Activated CD8-positive, alpha-beta memory T cell treated with anti-CD3 and anti-CD28 coated beads for 36 hours (primary cell): ENCODE data around the gene RUSF1. TPM values are rescaled to one million over a fixed set of nuclear protein-coding genes. Genes with fewer than 3 reads are reported as not detected.
"Not testable (repeated sequence)": the region's sequence is repeated elsewhere in the genome, so short reads cannot be mapped to it uniquely, and the experiment has no call there.

Source experiments
- CTCF ChIA-PET: fragments of 350-600 bp; sonication (Branson Sonifier 250); formaldehyde crosslinking; loops from one replicate; lab custom pipeline; 2021; ENCODE audit warnings: antibody characterized with exemption; lab: Charles Lee
- POLR2A ChIA-PET: fragments of 350-600 bp; sonication (Branson Sonifier 250); formaldehyde crosslinking; loops from one replicate; lab custom pipeline; 2021; ENCODE audit warnings: antibody characterized with exemption; lab: Charles Lee
- total RNA-seq, 2 experiments: library from RNA; stranded (reverse); gene quantifications; one replicate each; pipeline ENCODE4 v1.2.3, GENCODE V29; 2021

RUSF1 gene
- total RNA-seq, 2 experiments from 2014 or later = 40.8 to 45.6 TPM

- ChIA-PET CTCF (no interaction called here), POLR2A (no interaction called here)
Observed at GRCh38 chr16:31519759-31520431, 11.7 kb upstream of the RUSF1 start.

GRCh38 chr16:31517800-31518402, 9.7 kb upstream of the RUSF1 start:
- ChIA-PET POLR2A (no interaction called here), CTCF (no interaction called here)

- ChIA-PET CTCF (no interaction called here), POLR2A (no interaction called here)
Observed at GRCh38 chr16:31513884-31514283, 5.7 kb upstream of the RUSF1 start.

GRCh38 chr16:31513126-31513525, 4.9 kb upstream of the RUSF1 start:
- ChIA-PET POLR2A (no interaction called here), CTCF (no interaction called here)

- CTCF ChIA-PET = interaction anchor here (0.9 to 1.3 kb wide), 2 partner anchors 48 to 206 kb away, joined by 3 to 6 read pairs; no protein-coding TSS in a partner anchor
- POLR2A ChIA-PET = interaction anchor here (0.7 to 2.5 kb wide), 3 partner anchors 20 to 365 kb away, joined by 3 to 11 read pairs (median 4); partner anchors contain the start of genes ARMC5 and ZNF267
Observed at GRCh38 chr16:31508706-31509195, 560 bp upstream of the RUSF1 start.

- CTCF ChIA-PET = interaction anchor here (1.3 kb wide), 1 partner anchor 207 kb away, joined by 6 read pairs; no protein-coding TSS in a partner anchor
Observed at GRCh38 chr16:31507617-31507928, 618 bp downstream of the RUSF1 start.

GRCh38 chr16:31505483-31505882, 2.7 kb downstream of the RUSF1 start:
- CTCF ChIA-PET = no interaction called here
- POLR2A ChIA-PET = no interaction called here

More at GRCh38 chr16:31507617-31507928, 618 bp downstream of the RUSF1 start:
- POLR2A ChIA-PET = interaction anchor here (0.6 to 2.5 kb wide), 6 partner anchors 9 to 328 kb away, joined by 3 to 11 read pairs (median 3); partner anchors contain the start of genes ARMC5 and FUS

GRCh38 chr16:31504159-31504558, 4.0 kb downstream of the RUSF1 start:
- CTCF ChIA-PET = no interaction called here

GRCh38 chr16:31503555-31503954, 4.6 kb downstream of the RUSF1 start:
- CTCF ChIA-PET, POLR2A ChIA-PET: not testable (repeated sequence)

More at GRCh38 chr16:31504159-31504558, 4.0 kb downstream of the RUSF1 start:
- POLR2A ChIA-PET = no interaction called here

GRCh38 chr16:31502981-31503380, 5.2 kb downstream of the RUSF1 start:
- ChIA-PET CTCF (interaction anchor here (1.0 kb wide), 1 partner anchor 8 kb away, joined by 3 read pairs; no protein-coding TSS in a partner anchor), POLR2A (no interaction called here)

GRCh38 chr16:31501966-31502348, 6.2 kb downstream of the RUSF1 start:
- ChIA-PET POLR2A (no interaction called here), CTCF (interaction anchor here (1.0 kb wide), 1 partner anchor 9 kb away, joined by 3 read pairs; no protein-coding TSS in a partner anchor)

- POLR2A ChIA-PET = interaction anchor here (1.1 kb wide), 1 partner anchor 12 kb away, joined by 4 read pairs; no protein-coding TSS in a partner anchor
- CTCF ChIA-PET = no interaction called here
Observed at GRCh38 chr16:31501226-31501965, 6.8 kb downstream of the RUSF1 start.

- POLR2A ChIA-PET = interaction anchor here (1.1 kb wide), 1 partner anchor 10 kb away, joined by 4 read pairs; no protein-coding TSS in a partner anchor
- CTCF ChIA-PET = no interaction called here
Observed at GRCh38 chr16:31499928-31500327, 8.3 kb downstream of the RUSF1 start.

GRCh38 chr16:31498493-31498892, 9.7 kb downstream of the RUSF1 start:
- POLR2A ChIA-PET = interaction anchor here (0.7 kb wide), 1 partner anchor 9 kb away, joined by 3 read pairs; the partner anchor contains the start of gene RUSF1
- CTCF ChIA-PET = no interaction called here

- CTCF ChIA-PET = no interaction called here
- POLR2A ChIA-PET = no interaction called here
Observed at GRCh38 chr16:31496670-31497069, 11.5 kb downstream of the RUSF1 start.

GRCh38 chr16:31493506-31494125, 14.6 kb downstream of the RUSF1 start:
- CTCF ChIA-PET = no interaction called here
- POLR2A ChIA-PET = interaction anchor here (0.5 to 0.9 kb wide), 2 partner anchors 15 to 292 kb away, joined by 3 to 12 read pairs; no protein-coding TSS in a partner anchor

- ChIA-PET CTCF (no interaction called here), POLR2A (no interaction called here)
Observed at GRCh38 chr16:31491778-31492418, 16.3 kb downstream of the RUSF1 start.
